ENCODE measurements around the gene IRAK4.

IRAK4 gene

DNA sequence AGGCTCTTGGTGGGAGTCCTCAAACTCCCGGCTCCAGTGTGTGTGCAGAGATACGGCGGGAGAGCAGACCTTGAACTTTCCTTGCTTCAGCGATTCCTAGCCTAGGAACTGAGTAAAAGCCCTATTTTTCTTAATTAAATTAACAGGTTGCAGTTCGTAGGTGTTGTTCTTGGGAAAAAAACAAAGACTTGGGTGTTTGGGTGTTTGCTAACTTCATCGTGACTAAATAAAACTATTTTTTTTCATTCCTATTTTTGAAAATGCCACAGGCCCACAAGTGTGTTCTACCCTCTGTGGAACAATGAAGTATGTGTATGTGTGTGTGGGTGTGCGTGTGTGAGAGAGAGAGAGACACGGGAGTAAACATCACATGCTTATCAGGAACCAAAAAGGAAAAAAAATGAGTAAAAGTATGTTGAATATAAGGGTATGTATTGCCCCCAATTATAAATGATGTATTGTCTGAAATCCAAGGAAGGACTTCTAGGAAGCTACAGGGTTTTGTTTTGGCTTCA is 77.8 kb downstream of the IRAK4 start:
- no peak for DNase-seq (ENCODE audit: low read depth)

Measured in stromal cell of bone marrow (primary cell).